ENCODE measurements around the gene SCUBE2. TPM values are rescaled to one million over a fixed set of nuclear protein-coding genes. Genes with fewer than 3 reads are reported as not detected.
"Not testable (repeated sequence)": the region's sequence is repeated elsewhere in the genome, so short reads cannot be mapped to it uniquely, and the experiment has no call there.

SCUBE2 gene
- total RNA-seq, 1 donor from 2014 or later: 29.2 TPM

- no peak for DNase-seq (ENCODE audit: low spot score)
These were observed 18.7 kb upstream of the SCUBE2 start for GRCh38 chr11:9109858-9110731.

- DNase-seq (ENCODE audit: low spot score): no peak
These were observed 13.2 kb upstream of the SCUBE2 start for GRCh38 chr11:9104580-9104979.

- DNase-seq (ENCODE audit: low spot score): no peak
These were observed 12.3 kb upstream of the SCUBE2 start for GRCh38 chr11:9103542-9104276.

GRCh38 chr11:9099617-9100016 lies 8.2 kb upstream of the SCUBE2 start:
- DNase-seq (ENCODE audit: low spot score): no peak

GRCh38 chr11:9098455-9098854 lies 7.1 kb upstream of the SCUBE2 start:
- not testable (repeated sequence) for DNase-seq (ENCODE audit: low spot score)

- not testable (repeated sequence) for DNase-seq (ENCODE audit: low spot score)
These were observed 6.0 kb upstream of the SCUBE2 start for GRCh38 chr11:9097186-9097943.

- no peak for DNase-seq (ENCODE audit: low spot score)
These were observed 5.0 kb upstream of the SCUBE2 start for GRCh38 chr11:9096427-9096826.

- no peak for DNase-seq (ENCODE audit: low spot score)
These were observed 4.0 kb upstream of the SCUBE2 start for GRCh38 chr11:9095421-9095820.

GRCh38 chr11:9094420-9094819 lies 3.0 kb upstream of the SCUBE2 start:
- DNase-seq (ENCODE audit: low spot score): no peak

- no peak for DNase-seq (ENCODE audit: low spot score)
These were observed 1.7 kb upstream of the SCUBE2 start for GRCh38 chr11:9092853-9093778.

- DNase-seq (ENCODE audit: low spot score): no peak
These were observed 673 bp upstream of the SCUBE2 start for GRCh38 chr11:9092072-9092471.

GRCh38 chr11:9090488-9091043 lies 833 bp downstream of the SCUBE2 start:
- no peak for DNase-seq (ENCODE audit: low spot score)

- DNase-seq (ENCODE audit: low spot score): peak; percentile 87
These were observed 1.8 kb downstream of the SCUBE2 start for GRCh38 chr11:9089636-9090035.

- no peak for DNase-seq (ENCODE audit: low spot score)
These were observed 2.3 kb downstream of the SCUBE2 start for GRCh38 chr11:9089061-9089460.

GRCh38 chr11:9082575-9082974 lies 8.8 kb downstream of the SCUBE2 start:
- DNase-seq (ENCODE audit: low spot score): no peak

- DNase-seq (ENCODE audit: low spot score): no peak
These were observed 10.2 kb downstream of the SCUBE2 start for GRCh38 chr11:9081153-9081552.

GRCh38 chr11:9078113-9079086 lies 13.0 kb downstream of the SCUBE2 start:
- no peak for DNase-seq (ENCODE audit: low spot score)

- no peak for DNase-seq (ENCODE audit: low spot score)
These were observed 14.2 kb downstream of the SCUBE2 start for GRCh38 chr11:9077164-9077563.

- DNase-seq (ENCODE audit: low spot score): no peak
These were observed 14.7 kb downstream of the SCUBE2 start for GRCh38 chr11:9076661-9077060.
